Measurements from ENCODE around the gene SP5.
"Not testable (repeated sequence)": the region's sequence is repeated elsewhere in the genome, so short reads cannot be mapped to it uniquely, and the experiment has no call there.

Gene SP5

DNA sequence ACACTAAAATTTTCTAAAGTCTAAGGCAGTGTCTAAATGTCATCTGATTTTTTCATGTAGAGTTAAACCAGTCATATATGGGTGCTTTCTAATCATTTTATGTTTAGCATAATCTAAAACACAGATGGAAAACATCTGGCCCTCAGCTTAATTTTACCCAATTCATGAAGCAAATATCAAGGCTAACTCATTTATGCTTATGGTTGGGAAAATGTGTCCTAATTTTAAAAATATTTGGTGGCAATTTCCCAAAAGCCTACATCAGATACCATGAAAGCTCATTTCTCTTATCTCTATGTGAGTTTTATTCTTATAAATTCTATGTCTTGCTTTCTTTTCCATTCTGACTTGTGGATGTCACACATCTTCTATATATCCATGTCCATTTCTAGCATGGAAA is 7.2 kb downstream of the SP5 start:
- Histone ChIP-seq H3K27ac (no peak overlapping the region), H3K9me3 (ENCODE audit: severe bottlenecking) (no peaks in the 10 kb centered on the region), H3K36me3 (no peaks in the 10 kb centered on the region), H3K27me3 (ENCODE audit: insufficient read depth, low read depth, severe bottlenecking) (no peaks in the 10 kb centered on the region), H3K4me3 (ENCODE audit: low read depth, low read length) (no peak overlapping the region)
- TF ChIP-seq, protein P1, sequence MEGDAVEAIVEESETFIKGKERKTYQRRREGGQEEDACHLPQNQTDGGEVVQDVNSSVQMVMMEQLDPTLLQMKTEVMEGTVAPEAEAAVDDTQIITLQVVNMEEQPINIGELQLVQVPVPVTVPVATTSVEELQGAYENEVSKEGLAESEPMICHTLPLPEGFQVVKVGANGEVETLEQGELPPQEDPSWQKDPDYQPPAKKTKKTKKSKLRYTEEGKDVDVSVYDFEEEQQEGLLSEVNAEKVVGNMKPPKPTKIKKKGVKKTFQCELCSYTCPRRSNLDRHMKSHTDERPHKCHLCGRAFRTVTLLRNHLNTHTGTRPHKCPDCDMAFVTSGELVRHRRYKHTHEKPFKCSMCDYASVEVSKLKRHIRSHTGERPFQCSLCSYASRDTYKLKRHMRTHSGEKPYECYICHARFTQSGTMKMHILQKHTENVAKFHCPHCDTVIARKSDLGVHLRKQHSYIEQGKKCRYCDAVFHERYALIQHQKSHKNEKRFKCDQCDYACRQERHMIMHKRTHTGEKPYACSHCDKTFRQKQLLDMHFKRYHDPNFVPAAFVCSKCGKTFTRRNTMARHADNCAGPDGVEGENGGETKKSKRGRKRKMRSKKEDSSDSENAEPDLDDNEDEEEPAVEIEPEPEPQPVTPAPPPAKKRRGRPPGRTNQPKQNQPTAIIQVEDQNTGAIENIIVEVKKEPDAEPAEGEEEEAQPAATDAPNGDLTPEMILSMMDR (IDR thresholded peaks at IDR 0.05; ENCODE audit: low read depth, low read length): no peak
- no peak for DNase-seq

DNA sequence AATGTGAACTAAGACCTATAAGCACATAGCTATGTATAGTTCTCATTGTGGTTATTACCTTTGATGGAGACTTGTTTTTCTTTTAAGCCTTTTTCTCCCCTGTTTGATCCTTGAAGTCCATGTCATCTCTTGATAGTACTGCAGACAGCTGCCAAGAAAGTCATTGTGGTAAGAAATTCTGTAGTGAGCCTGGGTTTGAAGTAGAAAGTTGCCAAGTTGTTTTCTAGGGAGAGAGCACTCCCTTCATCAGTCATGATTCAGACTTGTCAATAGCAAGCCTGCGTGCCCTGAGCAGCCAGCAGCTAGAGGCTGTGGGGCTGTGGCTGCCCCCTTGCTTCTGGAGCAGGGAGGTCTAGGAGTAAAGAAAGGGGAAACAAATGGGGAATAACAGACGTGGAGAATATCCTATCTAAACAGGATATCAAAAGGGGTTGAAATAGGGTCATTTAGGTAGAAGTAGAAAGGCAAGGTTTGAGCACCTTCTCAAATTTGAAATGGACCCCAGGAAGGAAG is 8.4 kb downstream of the SP5 start:
- H3K9me3 ChIP-seq (ENCODE audit: severe bottlenecking): no peaks in the 10 kb centered on the region
- H3K27ac ChIP-seq: no peak overlapping the region
- TF ChIP-seq, protein P1 (IDR thresholded peaks at IDR 0.05; ENCODE audit: low read depth, low read length): no peak
- H3K36me3 ChIP-seq: no peaks in the 10 kb centered on the region
- no peak overlapping the region for H3K4me3 ChIP-seq (ENCODE audit: low read depth, low read length)
- H3K27me3 ChIP-seq (ENCODE audit: insufficient read depth, low read depth, severe bottlenecking): no peaks in the 10 kb centered on the region
- DNase-seq: no peak

DNA sequence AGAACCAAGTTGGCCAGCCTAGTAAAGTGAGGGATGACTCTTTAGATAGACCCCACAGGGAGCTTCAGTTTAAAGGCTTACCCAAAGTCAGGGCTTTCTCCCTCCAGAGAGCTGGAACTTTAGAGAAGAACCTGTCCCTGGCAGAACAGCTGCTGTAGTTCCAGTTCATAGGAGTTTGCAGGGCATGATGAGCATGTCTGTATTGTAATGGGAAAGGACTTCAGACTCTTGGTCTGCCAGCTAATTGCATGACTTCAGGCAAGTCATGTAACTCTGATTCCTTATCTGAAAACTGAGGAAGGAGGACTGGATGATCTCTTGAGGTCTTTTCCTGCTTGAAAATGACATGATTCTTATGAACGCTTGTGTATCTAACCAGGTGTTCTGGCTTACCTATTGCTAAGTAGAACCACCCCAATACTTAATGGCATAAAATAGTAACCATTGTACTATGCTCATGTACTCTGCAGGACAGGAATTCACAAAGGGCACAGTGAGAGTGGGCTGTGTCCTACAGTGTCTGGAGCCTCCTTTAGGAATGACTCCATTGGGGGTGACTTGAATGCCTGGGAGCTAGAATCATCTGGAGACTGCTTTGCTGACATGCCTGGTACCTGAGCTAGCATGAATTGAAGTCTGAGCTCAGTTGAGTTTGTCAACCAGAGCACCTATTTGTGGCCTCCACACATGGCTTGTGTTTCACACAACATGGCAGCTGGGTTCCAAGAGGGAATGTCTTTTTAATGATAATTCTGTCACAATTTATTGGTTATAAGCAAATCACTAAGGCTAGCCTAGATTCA is 18.9 kb downstream of the SP5 start:
- Histone ChIP-seq H3K36me3 (no peaks in the 10 kb centered on the region), H3K4me3 (ENCODE audit: low read depth, low read length) (no peak overlapping the region), H3K9me3 (ENCODE audit: severe bottlenecking) (no peaks in the 10 kb centered on the region), H3K27ac (no peak overlapping the region), H3K27me3 (ENCODE audit: insufficient read depth, low read depth, severe bottlenecking) (no peaks in the 10 kb centered on the region)
- DNase-seq: no peak
- TF ChIP-seq, protein P1 (IDR thresholded peaks at IDR 0.05; ENCODE audit: low read depth, low read length): no peak

DNA sequence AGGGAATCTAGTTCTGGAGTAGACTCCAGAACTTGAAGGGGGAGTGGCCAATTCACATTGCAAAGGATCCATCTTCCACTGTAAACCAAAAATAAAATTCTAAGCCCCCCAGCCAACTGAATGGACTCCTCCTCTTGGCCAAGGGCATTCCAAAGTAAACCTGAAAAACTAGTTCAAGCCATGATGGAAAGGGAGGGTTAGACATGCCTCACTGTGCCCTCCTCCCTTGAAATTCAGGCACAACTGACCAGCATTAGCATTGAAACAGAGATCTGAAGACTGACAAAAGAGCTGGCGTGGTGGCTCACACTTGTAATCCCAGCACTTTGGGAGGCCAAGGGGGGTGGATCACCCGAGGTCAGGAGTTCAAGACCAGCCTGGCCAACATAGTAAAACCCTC is 19.5 kb downstream of the SP5 start:
- H3K36me3 ChIP-seq; H3K9me3 ChIP-seq (ENCODE audit: severe bottlenecking); H3K27me3 ChIP-seq (ENCODE audit: insufficient read depth, low read depth, severe bottlenecking); DNase-seq; H3K27ac ChIP-seq; H3K4me3 ChIP-seq (ENCODE audit: low read depth, low read length): not testable (repeated sequence)

DNA sequence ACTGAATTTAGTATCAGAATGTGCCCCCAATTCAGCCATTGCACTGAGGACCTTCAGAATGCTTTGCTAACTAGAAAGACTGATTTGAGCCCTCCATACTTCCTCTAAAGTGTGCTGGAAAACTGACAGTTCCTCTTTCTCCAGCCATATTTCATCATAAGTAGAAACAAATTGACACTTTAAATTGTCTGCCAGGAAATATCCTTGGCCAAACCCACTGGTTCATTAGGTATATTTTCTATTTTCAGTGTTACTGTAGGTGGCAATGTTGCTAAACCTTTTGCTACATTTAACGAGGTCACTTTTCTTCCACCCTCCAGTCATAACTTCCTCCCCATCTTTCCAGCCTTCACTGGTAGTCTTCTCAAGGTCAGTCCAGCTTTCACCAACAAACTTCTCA is 21.5 kb downstream of the SP5 start:
- no peak for DNase-seq
- TF ChIP-seq, protein P1 (IDR thresholded peaks at IDR 0.05; ENCODE audit: low read depth, low read length): no peak
- no peaks in the 10 kb centered on the region for H3K36me3 ChIP-seq
- H3K4me3 ChIP-seq (ENCODE audit: low read depth, low read length): no peak overlapping the region
- no peak overlapping the region for H3K27ac ChIP-seq
- no peaks in the 10 kb centered on the region for H3K9me3 ChIP-seq (ENCODE audit: severe bottlenecking)
- no peaks in the 10 kb centered on the region for H3K27me3 ChIP-seq (ENCODE audit: insufficient read depth, low read depth, severe bottlenecking)

DNA sequence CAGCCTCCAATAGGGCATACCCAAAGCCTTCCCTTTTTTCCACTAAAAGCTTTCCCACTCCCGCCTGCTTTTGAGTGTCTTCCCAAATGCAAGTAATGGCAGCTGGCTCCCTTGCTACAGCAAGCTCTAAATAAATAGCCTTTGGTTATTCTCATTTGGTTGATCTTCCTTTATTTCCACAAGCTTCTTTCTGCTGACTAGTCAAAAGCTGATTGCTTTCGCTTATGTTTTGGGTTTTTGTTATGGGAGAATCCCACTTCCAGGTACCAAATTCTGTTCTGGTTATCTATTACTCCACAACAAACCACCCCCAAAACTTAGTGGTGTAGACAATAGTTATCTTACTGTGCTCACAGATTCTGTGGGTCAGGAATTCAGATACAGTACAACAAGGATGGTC is 22.3 kb downstream of the SP5 start:
- no peak overlapping the region for H3K4me3 ChIP-seq (ENCODE audit: low read depth, low read length)
- TF ChIP-seq, protein P1 (IDR thresholded peaks at IDR 0.05; ENCODE audit: low read depth, low read length): no peak
- H3K27ac ChIP-seq: no peak overlapping the region
- H3K9me3 ChIP-seq (ENCODE audit: severe bottlenecking): no peaks in the 10 kb centered on the region
- no peaks in the 10 kb centered on the region for H3K27me3 ChIP-seq (ENCODE audit: insufficient read depth, low read depth, severe bottlenecking)
- no peak for DNase-seq
- H3K36me3 ChIP-seq: no peaks in the 10 kb centered on the region
